Neural progenitor cell (in vitro differentiated cells): ENCODE measurements around the gene CHD6.

Source experiments
- EZH2 ChIP-seq: fragments of 200-600 bp; sonication (generic); IDR thresholded peaks from 2 replicates; pipeline ENCODE4 v1.6.1; 2017; ENCODE audit warnings: antibody characterized with exemption, mild to moderate bottlenecking, moderate library complexity
- EZH2phosphoT487 ChIP-seq: fragments of 200-600 bp; sonication (generic); IDR thresholded peaks from 2 replicates; pipeline ENCODE4 v1.6.1; 2017; ENCODE audit warnings: antibody characterized with exemption
- TF ChIP-seq, protein P1 (sequence below): fragments of 200-600 bp; sonication (generic); IDR thresholded peaks from 2 replicates; pipeline ENCODE4 v1.5.1; 2017; ENCODE audit warnings: antibody characterized with exemption, mild to moderate bottlenecking

- TF ChIP-seq, protein P1, sequence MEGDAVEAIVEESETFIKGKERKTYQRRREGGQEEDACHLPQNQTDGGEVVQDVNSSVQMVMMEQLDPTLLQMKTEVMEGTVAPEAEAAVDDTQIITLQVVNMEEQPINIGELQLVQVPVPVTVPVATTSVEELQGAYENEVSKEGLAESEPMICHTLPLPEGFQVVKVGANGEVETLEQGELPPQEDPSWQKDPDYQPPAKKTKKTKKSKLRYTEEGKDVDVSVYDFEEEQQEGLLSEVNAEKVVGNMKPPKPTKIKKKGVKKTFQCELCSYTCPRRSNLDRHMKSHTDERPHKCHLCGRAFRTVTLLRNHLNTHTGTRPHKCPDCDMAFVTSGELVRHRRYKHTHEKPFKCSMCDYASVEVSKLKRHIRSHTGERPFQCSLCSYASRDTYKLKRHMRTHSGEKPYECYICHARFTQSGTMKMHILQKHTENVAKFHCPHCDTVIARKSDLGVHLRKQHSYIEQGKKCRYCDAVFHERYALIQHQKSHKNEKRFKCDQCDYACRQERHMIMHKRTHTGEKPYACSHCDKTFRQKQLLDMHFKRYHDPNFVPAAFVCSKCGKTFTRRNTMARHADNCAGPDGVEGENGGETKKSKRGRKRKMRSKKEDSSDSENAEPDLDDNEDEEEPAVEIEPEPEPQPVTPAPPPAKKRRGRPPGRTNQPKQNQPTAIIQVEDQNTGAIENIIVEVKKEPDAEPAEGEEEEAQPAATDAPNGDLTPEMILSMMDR: no peak
- TF ChIP-seq EZH2phosphoT487 (no peak), EZH2 (no peak)
Measured at GRCh38 chr20:41523857-41524256, 94.3 kb downstream of the CHD6 start.
